Fibroblast of lung (primary cell): ENCODE measurements around the gene NFYC.

Experiments used
- EZH2 ChIP-seq: IDR thresholded peaks from 2 replicates; pipeline ENCODE4 v1.5.1; 2012; ENCODE audit warnings: low read length, control low read depth, mild to moderate bottlenecking; ENCODE audit errors: missing control alignments
- TF ChIP-seq, protein P1 (sequence below), 2 donors: IDR thresholded peaks in 1 of 2; conservative IDR thresholded peaks in 1 of 2; 1 replicate in 1 of 2; 2 replicates in 1 of 2; pipeline ENCODE4 v1.5.1; 2011 to 2012; ENCODE audit warnings: low read length in 2 of 2, control low read depth in 1 of 2, inconsistent platforms in 1 of 2, low read depth in 1 of 2, mild to moderate bottlenecking in 1 of 2

DNA sequence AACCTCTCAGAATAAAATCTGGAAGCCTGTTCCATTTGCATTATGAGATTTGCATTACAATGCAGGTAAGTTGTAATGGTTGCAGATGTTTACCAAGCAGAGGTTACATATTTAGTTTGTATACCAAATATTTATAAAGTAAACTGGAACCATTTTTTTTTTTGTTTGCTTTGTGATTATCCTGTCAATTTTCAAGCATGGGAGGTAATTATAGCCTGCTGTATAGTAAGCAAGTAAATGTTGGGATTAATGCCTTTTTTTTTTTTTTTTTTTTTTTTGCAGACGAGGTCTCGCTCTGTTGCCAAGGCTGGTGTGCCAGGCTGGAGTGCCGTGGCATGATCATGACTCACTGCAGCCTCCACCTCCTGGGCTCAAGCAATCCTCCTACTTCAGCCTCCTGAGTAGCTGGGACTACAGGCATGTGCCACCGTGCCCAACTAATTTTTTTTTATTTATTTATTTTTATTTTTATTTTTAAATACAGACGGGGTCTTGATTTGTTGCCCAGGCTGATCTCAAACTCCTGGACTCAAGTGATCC is 21.0 kb downstream of the NFYC start:
- TF ChIP-seq, protein P1, sequence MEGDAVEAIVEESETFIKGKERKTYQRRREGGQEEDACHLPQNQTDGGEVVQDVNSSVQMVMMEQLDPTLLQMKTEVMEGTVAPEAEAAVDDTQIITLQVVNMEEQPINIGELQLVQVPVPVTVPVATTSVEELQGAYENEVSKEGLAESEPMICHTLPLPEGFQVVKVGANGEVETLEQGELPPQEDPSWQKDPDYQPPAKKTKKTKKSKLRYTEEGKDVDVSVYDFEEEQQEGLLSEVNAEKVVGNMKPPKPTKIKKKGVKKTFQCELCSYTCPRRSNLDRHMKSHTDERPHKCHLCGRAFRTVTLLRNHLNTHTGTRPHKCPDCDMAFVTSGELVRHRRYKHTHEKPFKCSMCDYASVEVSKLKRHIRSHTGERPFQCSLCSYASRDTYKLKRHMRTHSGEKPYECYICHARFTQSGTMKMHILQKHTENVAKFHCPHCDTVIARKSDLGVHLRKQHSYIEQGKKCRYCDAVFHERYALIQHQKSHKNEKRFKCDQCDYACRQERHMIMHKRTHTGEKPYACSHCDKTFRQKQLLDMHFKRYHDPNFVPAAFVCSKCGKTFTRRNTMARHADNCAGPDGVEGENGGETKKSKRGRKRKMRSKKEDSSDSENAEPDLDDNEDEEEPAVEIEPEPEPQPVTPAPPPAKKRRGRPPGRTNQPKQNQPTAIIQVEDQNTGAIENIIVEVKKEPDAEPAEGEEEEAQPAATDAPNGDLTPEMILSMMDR (conservative IDR thresholded peaks at IDR 0.05 in 1 of 2, IDR thresholded peaks at IDR 0.05 in 1 of 2; ENCODE audit: low read depth in 1 of 2, low read length in 2 of 2): no peak
- TF ChIP-seq EZH2: no peak
